Endothelial cell of umbilical vein (primary cell): Measurements from ENCODE around the gene PSMA7. TPM values are rescaled to one million over a fixed set of nuclear protein-coding genes. Genes with fewer than 3 reads are reported as not detected.

Experiments
- BruUV-seq: library from RNA; stranded (reverse); fragments of 400-500 nt; replicated peaks from 2 replicates; lab custom pipeline; 2021; lab: Mats Ljungman, UMichigan
- CTCF ChIA-PET: fragments of 300-600, 350-600 bp; sonication (Branson Sonifier 250); formaldehyde crosslinking; loops from one replicate; lab custom pipeline; 2021; ENCODE audit warnings: antibody characterized with exemption, inconsistent platforms; lab: Charles Lee
- POLR2A ChIA-PET: fragments of 300-600, 350-600 bp; sonication (Branson Sonifier 250); formaldehyde crosslinking; loops from one replicate; lab custom pipeline; 2021; ENCODE audit warnings: antibody characterized with exemption, inconsistent platforms; lab: Charles Lee
- DNase-seq: peaks from one replicate; pipeline ENCODE4 v3.0.0-alpha.2; 2011; ENCODE audit warnings: low read depth, low spot score
- FAIRE-seq: peaks from 2 replicates; lab custom pipeline; 2011; peaks lifted over from hg19 to GRCh38; lab: Jason Lieb, UNC
- H2AFZ ChIP-seq: 2 replicates; pipeline ENCODE4 v1.6.0; 2012; ENCODE audit warnings: low read depth, low read length, control low read depth, inconsistent platforms
- H3K27ac ChIP-seq: 2 replicates; pipeline ENCODE4 v1.5.1; 2011; ENCODE audit warnings: low read depth, mild to moderate bottlenecking, control low read depth, low read length, moderate library complexity; ENCODE audit not compliant: insufficient read depth
- H3K27me3 ChIP-seq, 2 experiments: 2 replicates each; pipeline versions ENCODE4 v1.6.0 to v1.6.1; 2011; ENCODE audit warnings: low read length in 2 of 2, mixed read lengths in 1 of 2; ENCODE audit not compliant: control insufficient read depth in 2 of 2, insufficient read depth in 2 of 2
- H3K36me3 ChIP-seq, 2 experiments: 2 replicates in 1 of 2; 3 replicates in 1 of 2; pipeline ENCODE4 v1.5.1; 2011; ENCODE audit warnings: low read length in 2 of 2, mild to moderate bottlenecking in 1 of 2, moderate library complexity in 1 of 2; ENCODE audit not compliant: control insufficient read depth in 2 of 2, insufficient read depth in 2 of 2; ENCODE audit errors: extremely low read depth in 1 of 2
- H3K4me1 ChIP-seq: 3 replicates; pipeline ENCODE4 v1.5.1; 2011; ENCODE audit warnings: mild to moderate bottlenecking, low read length; ENCODE audit not compliant: control insufficient read depth, insufficient read depth; ENCODE audit errors: extremely low read depth
- H3K4me2 ChIP-seq: 2 replicates; pipeline ENCODE4 v1.6.1; 2011; ENCODE audit warnings: low read length, control low read depth, mixed read lengths; ENCODE audit not compliant: insufficient read depth
- H3K4me3 ChIP-seq, 3 experiments: fragments of 200-600 bp in 1 of 3; sonication (generic), shearing (Covaris generic) in 1 of 3; replicated peaks in 1 of 3; 2 replicates each; pipeline ENCODE4 v1.5.1; 2011 to 2016; ENCODE audit warnings: control low read depth in 3 of 3, low read length in 3 of 3, mild to moderate bottlenecking in 2 of 3, inconsistent platforms in 1 of 3, low read depth in 1 of 3, moderate library complexity in 1 of 3; ENCODE audit not compliant: insufficient read depth in 1 of 3
- H3K79me2 ChIP-seq: 2 replicates; pipeline ENCODE4 v1.6.0; 2012; ENCODE audit warnings: low read length, inconsistent platforms; ENCODE audit not compliant: control insufficient read depth, insufficient read depth
- H3K9ac ChIP-seq: replicated peaks from 2 replicates; pipeline ENCODE3; 2011; ENCODE audit warnings: low read length, control low read depth; ENCODE audit not compliant: insufficient read depth; ENCODE audit errors: extremely low read depth
- H3K9me1 ChIP-seq: replicated peaks from 3 replicates; pipeline ENCODE4 v1.6.0; 2011; ENCODE audit warnings: mild to moderate bottlenecking, low read length; ENCODE audit not compliant: control insufficient read depth, insufficient read depth; ENCODE audit errors: extremely low read depth
- H3K9me3 ChIP-seq: replicated peaks from 2 replicates; pipeline ENCODE4 v1.5.1; 2012; ENCODE audit warnings: low read length, inconsistent platforms; ENCODE audit not compliant: control insufficient read depth, insufficient read depth
- H4K20me1 ChIP-seq: replicated peaks from 2 replicates; pipeline ENCODE3; 2011; ENCODE audit warnings: mild to moderate bottlenecking, low read length; ENCODE audit not compliant: control insufficient read depth, insufficient read depth; ENCODE audit errors: extremely low read depth
- CTCF ChIP-seq, 2 donors: IDR thresholded peaks; 1 replicate in 1 of 2; 2 replicates in 1 of 2; pipeline ENCODE4 v1.5.1; 2011; ENCODE audit warnings: low read length in 2 of 2, mild to moderate bottlenecking in 2 of 2, moderate library complexity in 2 of 2, control low read depth in 1 of 2, inconsistent platforms in 1 of 2, low read depth in 1 of 2; ENCODE audit not compliant: insufficient read depth in 1 of 2; ENCODE audit errors: extremely low read depth in 1 of 2
- EZH2 ChIP-seq: IDR thresholded peaks from 2 replicates; pipeline ENCODE4 v1.6.1; 2012; ENCODE audit warnings: borderline replicate concordance, low read depth, mild to moderate bottlenecking, moderate library complexity, low read length, inconsistent platforms; ENCODE audit not compliant: severe bottlenecking
- FOS ChIP-seq: IDR thresholded peaks from 2 replicates; pipeline ENCODE4 v1.6.1; 2011; ENCODE audit warnings: mild to moderate bottlenecking, low read length, moderate library complexity, borderline replicate concordance; ENCODE audit not compliant: insufficient read depth
- GATA2 ChIP-seq: IDR thresholded peaks from 2 replicates; pipeline ENCODE4 v1.7.0; 2011; ENCODE audit warnings: low read depth, mild to moderate bottlenecking, moderate library complexity, mixed read lengths, low read length; ENCODE audit not compliant: insufficient read length, insufficient read depth
- JUN ChIP-seq: IDR thresholded peaks from 2 replicates; pipeline ENCODE4 v1.6.1; 2011; ENCODE audit warnings: borderline replicate concordance, low read depth; ENCODE audit not compliant: insufficient read length, insufficient read depth
- MAX ChIP-seq: IDR thresholded peaks from 2 replicates; pipeline ENCODE4 v1.6.1; 2011; ENCODE audit not compliant: insufficient read depth, insufficient read length
- MYC ChIP-seq: IDR thresholded peaks from one replicate; pipeline ENCODE4 v1.6.1; 2011; ENCODE audit warnings: mild to moderate bottlenecking, low read depth, low read length
- POLR2A ChIP-seq: IDR thresholded peaks from 2 replicates; pipeline ENCODE4 v1.6.1; 2012; ENCODE audit warnings: low read depth, mild to moderate bottlenecking, control low read depth, low read length
- POLR2AphosphoS5 ChIP-seq: IDR thresholded peaks from 2 replicates; pipeline ENCODE4 v1.6.1; 2012; ENCODE audit warnings: low read depth, mild to moderate bottlenecking, control low read depth, low read length, moderate library complexity; ENCODE audit not compliant: insufficient read depth
- dilution Hi-C: fragments of 300-500 bp; cut with MboI; formaldehyde crosslinking; loops from one replicate; pipeline ENCODE4 v1.15.0; 2019; ENCODE audit warnings: low sequenced_read_pairs; ENCODE audit not compliant: extremely low pct_ligation_motif_present
- intact Hi-C: fragments of 100-400 bp; cut with micrococcal nuclease; formaldehyde crosslinking; loops from one replicate; pipeline ENCODE4 v1.10.0; 2022
- polyA plus RNA-seq, 4 experiments: library from polyadenylated mRNA; depleted of rRNA in 3 of 4; stranded (reverse) in 3 of 4; unstranded in 1 of 4; fragments of >200 nt; gene quantifications; 2 replicates each; pipeline versions ENCODE4 v1.2.1 to v1.2.3, GENCODE V29; 2011 to 2012; ENCODE audit warnings: missing spikeins in 1 of 4
- total RNA-seq: library from RNA; stranded (reverse); gene quantifications from 2 replicates; pipeline ENCODE4 v1.2.3, GENCODE V29; 2021

The PSMA7 gene
- total and polyA plus RNA-seq, 2 donors (not counting 3 experiments of a cell fraction or from before 2014, with no cell fraction given) = 393 to 826 TPM

DNA sequence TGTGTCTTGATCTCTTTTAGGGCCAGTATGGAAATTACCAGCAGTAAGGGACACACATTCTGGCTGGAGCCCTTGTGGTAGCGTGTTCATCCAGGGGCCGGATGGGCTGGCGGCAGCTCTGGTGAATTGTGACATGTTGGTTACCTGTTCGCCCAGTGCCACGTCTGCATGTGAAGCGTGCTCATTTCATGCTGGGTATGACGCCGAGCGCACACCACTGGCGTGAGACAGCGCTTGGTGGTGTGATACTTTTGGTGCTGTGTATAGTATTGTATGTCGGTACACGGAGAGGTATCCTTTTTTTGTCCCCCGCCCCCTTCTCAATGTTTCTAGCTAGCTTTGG is 35.9 kb upstream of the PSMA7 start:
- H3K4me1 ChIP-seq = peaks cover 11% of the 10 kb centered on the region
- FAIRE-seq = no peak
- no peak overlapping the region for H2AFZ ChIP-seq
- H3K79me2 ChIP-seq = peaks cover 8% of the 10 kb centered on the region
- H4K20me1 ChIP-seq = no peaks in the 10 kb centered on the region
- dilution Hi-C loops (no loop called here), intact Hi-C loops (no loop called here)
- TF ChIP-seq POLR2A (no peak), MAX (no peak), MYC (no peak), EZH2 (no peak), GATA2 (no peak), CTCF (IDR thresholded peaks at IDR 0.05; ENCODE audit: extremely low read depth in 1 of 2, insufficient read depth in 1 of 2, low read depth in 1 of 2, low read length in 2 of 2) (no peak), FOS (no peak), JUN (no peak), POLR2AphosphoS5 (no peak)
- H3K27ac ChIP-seq = no peak overlapping the region
- no peak overlapping the region for H3K9ac ChIP-seq
- no peak overlapping the region for H3K4me2 ChIP-seq
- no peaks in the 10 kb centered on the region for H3K27me3 ChIP-seq
- ChIA-PET POLR2A (no interaction called here), CTCF (no interaction called here)
- DNase-seq = no peak
- peaks cover 2 to 15% of the 10 kb centered on the region in 2 experiments for H3K36me3 ChIP-seq
- no TSS peak for BruUV-seq
- no peaks in the 10 kb centered on the region for H3K9me3 ChIP-seq
- no peak overlapping the region for H3K4me3 ChIP-seq
- H3K9me1 ChIP-seq = no peaks in the 10 kb centered on the region
